Left ventricle myocardium inferior (tissue), 1 donor: ENCODE measurements around the gene MCOLN1. TPM values are rescaled to one million over a fixed set of nuclear protein-coding genes. Genes with fewer than 3 reads are reported as not detected.

Experiments used
- DNase-seq: peaks from one replicate; pipeline ENCODE4 v3.0.0-alpha.2; 2020
- H3K27ac ChIP-seq: fragments of 200-600 bp; replicated peaks from 2 replicates; pipeline ENCODE4 v1.8.0; 2021
- H3K27me3 ChIP-seq: fragments of 200-600 bp; 2 replicates; pipeline ENCODE4 v1.8.0; 2021; ENCODE audit warnings: low read depth
- H3K36me3 ChIP-seq: fragments of 200-600 bp; 2 replicates; pipeline ENCODE4 v1.8.0; 2021
- H3K4me1 ChIP-seq: fragments of 200-600 bp; 2 replicates; pipeline ENCODE4 v1.8.0; 2021
- H3K4me3 ChIP-seq: fragments of 200-600 bp; 2 replicates; pipeline ENCODE4 v1.8.0; 2021; ENCODE audit warnings: mild to moderate bottlenecking, moderate library complexity
- H3K9me3 ChIP-seq: fragments of 200-600 bp; replicated peaks from 2 replicates; pipeline ENCODE4 v1.8.0; 2021
- intact Hi-C: fragments of 100-400 bp; cut with micrococcal nuclease; formaldehyde crosslinking; loops from one replicate; pipeline ENCODE4 v1.11.0; 2022
- total RNA-seq: library from RNA; stranded (reverse); fragmentation: NEBNext Ultra II Directional; extraction: Animal tissue kit (Norgen Biotek cat#: 25700); gene quantifications from one replicate; pipeline ENCODE4 v1.2.1, GENCODE V29; 2021
- TF ChIP-seq, protein P1 (sequence below): fragments of 200-600 bp; IDR thresholded peaks from 2 replicates; pipeline ENCODE4 v1.8.0; 2021; ENCODE audit warnings: antibody characterized with exemption, mild to moderate bottlenecking, borderline replicate concordance
- donor health status: DM: no; HTN: yes; CAD: no; lungs with severe emphysema.

Gene MCOLN1
- total RNA-seq, 1 donor from 2014 or later, result 16.8 TPM

DNA sequence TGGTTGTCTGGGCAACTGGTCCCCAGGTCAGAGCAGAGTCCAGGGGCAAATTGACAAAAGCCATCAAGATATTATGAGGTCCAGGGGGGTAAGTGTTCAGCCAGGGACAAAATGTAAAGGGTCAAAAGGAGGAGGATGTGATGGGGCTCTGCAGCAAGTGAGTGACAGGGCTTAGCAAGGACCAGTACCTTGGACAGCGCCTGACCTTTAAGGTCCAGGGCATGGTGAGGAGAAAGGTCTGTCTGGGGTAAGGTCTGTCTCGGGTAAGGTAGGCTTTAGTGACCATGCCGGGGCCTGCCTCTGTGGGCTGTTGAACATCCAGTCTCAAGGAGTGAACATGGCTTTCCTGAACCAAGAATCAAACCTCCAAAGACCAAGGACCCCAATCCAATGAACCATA lies 12.8 kb upstream of the MCOLN1 start:
- no peak for DNase-seq
- TF ChIP-seq, protein P1, sequence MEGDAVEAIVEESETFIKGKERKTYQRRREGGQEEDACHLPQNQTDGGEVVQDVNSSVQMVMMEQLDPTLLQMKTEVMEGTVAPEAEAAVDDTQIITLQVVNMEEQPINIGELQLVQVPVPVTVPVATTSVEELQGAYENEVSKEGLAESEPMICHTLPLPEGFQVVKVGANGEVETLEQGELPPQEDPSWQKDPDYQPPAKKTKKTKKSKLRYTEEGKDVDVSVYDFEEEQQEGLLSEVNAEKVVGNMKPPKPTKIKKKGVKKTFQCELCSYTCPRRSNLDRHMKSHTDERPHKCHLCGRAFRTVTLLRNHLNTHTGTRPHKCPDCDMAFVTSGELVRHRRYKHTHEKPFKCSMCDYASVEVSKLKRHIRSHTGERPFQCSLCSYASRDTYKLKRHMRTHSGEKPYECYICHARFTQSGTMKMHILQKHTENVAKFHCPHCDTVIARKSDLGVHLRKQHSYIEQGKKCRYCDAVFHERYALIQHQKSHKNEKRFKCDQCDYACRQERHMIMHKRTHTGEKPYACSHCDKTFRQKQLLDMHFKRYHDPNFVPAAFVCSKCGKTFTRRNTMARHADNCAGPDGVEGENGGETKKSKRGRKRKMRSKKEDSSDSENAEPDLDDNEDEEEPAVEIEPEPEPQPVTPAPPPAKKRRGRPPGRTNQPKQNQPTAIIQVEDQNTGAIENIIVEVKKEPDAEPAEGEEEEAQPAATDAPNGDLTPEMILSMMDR, result no peak
- Histone ChIP-seq H3K27ac (no peak overlapping the region), H3K4me1 (peaks cover 10% of the 10 kb centered on the region), H3K27me3 (peaks cover 17% of the 10 kb centered on the region), H3K4me3 (no peak overlapping the region), H3K9me3 (no peaks in the 10 kb centered on the region), H3K36me3 (no peaks in the 10 kb centered on the region)
- intact Hi-C loops, result no loop called here

DNA sequence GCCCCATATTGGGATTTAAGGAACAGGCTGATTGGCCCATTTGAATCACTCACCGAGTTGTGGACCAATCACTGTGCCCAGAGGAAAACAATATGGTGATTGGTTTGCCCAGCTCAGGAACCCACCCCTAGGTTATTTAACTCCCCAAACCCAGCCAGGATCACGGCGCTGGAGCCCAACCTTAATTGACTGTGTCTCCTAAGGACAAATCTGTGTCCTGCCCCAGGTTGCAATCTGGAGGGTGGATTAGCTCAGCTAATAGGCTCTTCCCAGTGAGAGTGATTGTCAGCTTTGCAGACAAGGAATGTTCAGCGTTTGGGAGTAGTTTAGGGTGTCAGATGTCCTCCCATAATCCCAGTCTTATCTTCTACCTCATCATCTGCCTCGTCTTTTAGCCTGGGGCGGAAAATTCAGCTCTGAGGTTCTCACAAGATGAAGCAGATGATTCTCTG lies 10.0 kb upstream of the MCOLN1 start:
- intact Hi-C loops, result no loop called here
- no peaks in the 10 kb centered on the region for H3K27me3 ChIP-seq
- no peaks in the 10 kb centered on the region for H3K9me3 ChIP-seq
- no peak overlapping the region for H3K27ac ChIP-seq
- TF ChIP-seq, protein P1, result no peak
- no peak overlapping the region for H3K4me3 ChIP-seq
- DNase-seq, result no peak
- H3K4me1 ChIP-seq, result peaks cover 23% of the 10 kb centered on the region
- no peaks in the 10 kb centered on the region for H3K36me3 ChIP-seq

DNA sequence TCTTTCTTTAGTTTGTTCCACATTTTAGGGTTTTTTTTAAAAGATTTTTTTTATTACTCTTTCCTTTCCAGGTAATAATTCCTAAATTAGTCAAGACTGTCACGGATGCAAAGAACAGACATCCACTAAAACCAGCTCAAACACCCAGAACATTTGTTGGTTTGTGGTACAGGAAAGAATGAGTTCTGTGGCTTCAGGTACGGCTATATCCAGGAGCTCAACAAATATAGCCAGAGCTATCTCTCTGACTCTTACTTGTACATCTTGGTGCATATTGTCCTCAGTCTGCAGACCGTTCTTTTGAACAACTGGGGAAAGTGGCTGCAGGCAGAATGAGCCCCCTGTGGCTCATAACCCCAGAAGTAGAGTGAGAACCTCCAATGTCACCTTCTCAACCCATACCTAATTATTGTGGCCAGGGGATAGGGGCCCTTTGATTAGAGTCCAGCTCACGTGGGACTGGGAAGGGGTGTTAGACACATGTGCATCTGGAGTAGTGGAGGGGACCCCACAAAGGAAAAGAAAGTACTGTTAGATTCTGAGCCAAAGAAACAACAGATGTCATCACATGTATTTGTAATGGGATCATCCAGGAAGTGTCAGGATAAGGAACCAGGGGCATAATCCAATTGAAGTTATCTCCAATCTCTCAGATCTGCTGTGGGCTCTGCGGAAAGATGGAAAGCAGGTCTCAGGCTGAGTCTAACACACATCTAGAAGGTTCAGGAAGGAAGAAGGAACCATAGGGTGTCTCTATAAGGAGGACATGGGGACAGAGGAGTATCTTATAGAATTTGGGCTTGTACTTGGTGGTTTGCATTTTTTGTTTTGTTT lies 8.4 kb upstream of the MCOLN1 start:
- Histone ChIP-seq H3K4me1 (peaks cover 25% of the 10 kb centered on the region), H3K27me3 (no peaks in the 10 kb centered on the region), H3K36me3 (peaks cover under 1% of the 10 kb centered on the region), H3K27ac (peak overlapping the region; percentile 94), H3K9me3 (no peaks in the 10 kb centered on the region), H3K4me3 (no peak overlapping the region)
- intact Hi-C loops, result no loop called here
- DNase-seq, result no peak
- TF ChIP-seq, protein P1, result no peak

DNA sequence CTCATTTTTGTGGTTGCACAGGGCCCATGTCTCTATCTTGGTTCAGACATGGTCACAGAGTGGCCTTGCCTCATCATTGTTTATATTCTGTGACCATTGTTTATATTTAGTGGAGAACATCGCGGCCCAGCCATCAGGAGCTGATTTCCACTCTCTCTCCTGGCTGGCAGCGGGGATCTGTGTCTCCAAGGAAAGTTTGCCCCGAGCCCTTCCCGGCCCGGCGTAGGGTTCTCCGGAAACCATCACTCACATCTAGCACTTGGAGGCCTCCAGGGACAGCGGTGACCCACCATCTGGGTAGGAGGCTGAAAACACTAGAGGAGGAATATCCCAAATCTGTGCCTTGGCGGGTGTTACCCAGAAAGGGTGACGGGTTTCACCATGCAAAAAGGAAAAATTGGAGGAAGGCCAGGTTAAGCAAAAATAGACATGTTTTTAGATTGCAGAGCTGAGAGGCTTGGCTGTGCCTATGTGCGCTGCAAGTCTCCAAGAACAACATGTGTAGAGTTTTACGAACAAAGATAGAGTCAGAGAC lies 7.2 kb upstream of the MCOLN1 start:
- no peak for DNase-seq
- Histone ChIP-seq H3K36me3 (peaks cover 12% of the 10 kb centered on the region), H3K27ac (peak overlapping the region; percentile 94), H3K4me3 (peak overlapping the region; percentile 90), H3K27me3 (no peaks in the 10 kb centered on the region), H3K9me3 (no peaks in the 10 kb centered on the region), H3K4me1 (peaks cover 25% of the 10 kb centered on the region)
- intact Hi-C loops, result no loop called here
- TF ChIP-seq, protein P1, result no peak

DNA sequence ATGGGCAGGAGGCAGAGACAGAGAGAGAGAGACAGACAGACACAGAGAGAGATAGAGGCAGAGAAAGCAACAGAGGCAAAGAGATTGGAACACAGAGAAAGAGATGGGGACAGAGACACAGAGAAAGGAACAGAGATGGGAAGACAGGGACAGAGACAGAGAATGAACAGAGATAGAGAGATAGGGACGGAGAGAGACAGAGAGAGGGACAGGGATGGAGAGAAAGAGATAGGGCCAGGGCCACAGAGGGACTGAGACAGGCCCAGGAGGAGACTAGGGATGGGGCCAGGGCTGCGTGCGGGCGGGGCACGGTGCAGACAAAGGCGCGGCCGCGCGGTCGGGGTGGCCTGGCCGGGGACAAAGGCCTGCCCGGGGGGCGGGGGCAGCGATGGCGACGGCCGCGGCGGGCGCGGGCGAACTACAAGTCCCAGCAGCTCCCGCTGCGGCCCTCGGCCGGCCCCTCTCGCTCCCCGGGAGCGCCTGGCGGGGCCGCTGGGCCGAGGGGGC lies 6.7 kb upstream of the MCOLN1 start, which contains the start of gene ZNF358:
TSS of gene ZNF358 (plus strand) at position 459 of the 507 bp plus-strand sequence. CDS start 3,140 bp downstream, outside the sequence.
- Histone ChIP-seq H3K27me3 (no peaks in the 10 kb centered on the region), H3K9me3 (no peaks in the 10 kb centered on the region), H3K4me1 (peaks cover 27% of the 10 kb centered on the region), H3K4me3 (peak within 1 kb of the TSS; percentile 90), H3K27ac (peak within 1 kb of the TSS; percentile 94), H3K36me3 (peaks cover 13% of the 10 kb centered on the region)
- DNase-seq, result peak; percentile 85
- TF ChIP-seq, protein P1, result no peak
- intact Hi-C loops, result no loop called here
